Breast epithelium (tissue), 3 donors: ENCODE data around the gene APOL4.

Source experiments
- CTCF ChIP-seq, 3 donors: fragments of 450-650 bp; IDR thresholded peaks; one replicate each; pipeline ENCODE4 v1.5.1; 2016 to 2017; ENCODE audit warnings: antibody characterized with exemption in 3 of 3, mild to moderate bottlenecking in 3 of 3, moderate library complexity in 3 of 3
- POLR2A ChIP-seq: fragments of 450-650 bp; IDR thresholded peaks from one replicate; pipeline ENCODE4 v1.6.1; 2016; ENCODE audit warnings: antibody characterized with exemption, mild to moderate bottlenecking, moderate library complexity

DNA sequence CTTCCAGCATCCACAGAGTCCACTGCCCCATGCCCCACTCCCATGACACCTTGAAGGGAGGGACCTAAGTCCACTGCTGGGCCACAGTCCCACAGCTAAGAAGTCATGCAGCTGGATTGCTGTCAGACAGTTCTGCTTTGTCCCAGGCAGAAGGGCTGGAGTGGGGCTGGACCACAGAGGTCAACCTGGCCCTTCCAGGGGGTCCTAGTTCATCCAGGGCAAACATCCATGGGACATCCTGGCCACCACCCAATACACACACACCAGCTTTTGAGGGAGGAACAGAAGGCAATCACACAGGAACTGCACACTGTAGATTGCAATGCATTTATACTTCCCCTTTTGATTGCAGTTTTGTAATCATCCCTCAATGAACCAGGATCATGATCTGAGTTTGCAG, 11.3 kb upstream of the APOL4 start:
- TF ChIP-seq CTCF (IDR thresholded peaks at IDR 0.05) (no peak), POLR2A (no peak)
